Heart left ventricle (tissue), 16 donors: ENCODE measurements around the gene INPP4B. TPM values are rescaled to one million over a fixed set of nuclear protein-coding genes. Genes with fewer than 3 reads are reported as not detected.

ENCODE experiments used
- ATAC-seq, 4 donors: fragments of 200-7000 bp; cut with Tn5 transposase; one replicate each; pipeline ENCODE4 v1.9.1; 2020 to 2022; ENCODE audit warnings: moderate library complexity in 4 of 4, mild to moderate bottlenecking in 3 of 4, moderate number of reproducible peaks in 1 of 4
- DNase-seq, 5 donors: peaks; one replicate each; pipeline ENCODE4 v3.0.0-alpha.2; 2020
- H3K27ac ChIP-seq, 12 donors: fragments of 200-600 bp; sonication (generic) in 4 of 12; one replicate each; pipeline versions ENCODE4 v1.5.0 to v1.8.0; 2016 to 2022; ENCODE audit warnings: mild to moderate bottlenecking in 2 of 12
- H3K27me3 ChIP-seq, 9 donors: fragments of 200-600 bp; sonication (generic) in 2 of 9; one replicate each; pipeline versions ENCODE4 v1.5.1 to v1.8.0; 2016 to 2022; ENCODE audit warnings: mild to moderate bottlenecking in 3 of 9
- H3K36me3 ChIP-seq, 9 donors: fragments of 200-600 bp; sonication (generic) in 2 of 9; one replicate each; pipeline versions ENCODE4 v1.5.0 to v1.8.0; 2018 to 2022; ENCODE audit warnings: mild to moderate bottlenecking in 2 of 9
- H3K4me1 ChIP-seq, 12 donors: fragments of 200-600 bp; sonication (generic) in 4 of 12; one replicate each; pipeline versions ENCODE4 v1.5.0 to v1.8.0; 2016 to 2022; ENCODE audit warnings: mild to moderate bottlenecking in 3 of 12
- H3K4me3 ChIP-seq, 12 donors: fragments of 200-600 bp; sonication (generic) in 4 of 12; one replicate each; pipeline versions ENCODE4 v1.5.0 to v1.8.0; 2017 to 2022; ENCODE audit warnings: mild to moderate bottlenecking in 9 of 12, moderate library complexity in 4 of 12
- H3K9me3 ChIP-seq, 12 donors: fragments of 200-600 bp; sonication (generic) in 4 of 12; one replicate each; pipeline versions ENCODE4 v1.5.0 to v1.8.0; 2016 to 2022; ENCODE audit warnings: mild to moderate bottlenecking in 1 of 12
- POLR2A ChIP-seq, 2 donors: fragments of 450-650 bp; IDR thresholded peaks; one replicate each; pipeline ENCODE4 v1.6.1; 2017; ENCODE audit warnings: antibody characterized with exemption in 2 of 2, mild to moderate bottlenecking in 2 of 2, moderate library complexity in 2 of 2
- WGBS, 4 donors: extraction: QIAGEN DNeasy Blood & Tissue Kit in 2 of 4; methylation state at CpG; one replicate each; pipeline versions ENCODE4 v1.1.5 to v1.1.7; 2013 to 2018; 5-methylcytosine and 5-hydroxymethylcytosine counted together
- intact Hi-C, 10 donors: fragments of 100-400 bp; cut with DNase I; formaldehyde crosslinking; loops; one replicate each; pipeline versions ENCODE4 v1.11.1 to v1.14.2; 2022
- polyA plus RNA-seq, 2 donors: library from polyadenylated mRNA; stranded (reverse); fragments of 200-250 nt; gene quantifications; one replicate each; pipeline ENCODE4 v1.2.3, GENCODE V29; 2013
- total RNA-seq, 9 donors: library from RNA; depleted of rRNA in 2 of 9; stranded (reverse); fragments of >200 nt in 2 of 9; fragmentation: NEBNext Ultra II Directional in 3 of 9; extraction: Animal tissue kit (Norgen Biotek cat#: 25700) in 3 of 9; gene quantifications; one replicate each; pipeline versions ENCODE4 v1.1.0 to v1.2.4, GENCODE V29; 2016 to 2023
- TF ChIP-seq, protein P1 (sequence below), 12 donors: fragments of 200-600 bp; sonication (generic) in 4 of 12; IDR thresholded peaks; one replicate each; pipeline versions ENCODE4 v1.5.0 to v1.8.0; 2018 to 2022; ENCODE audit warnings: antibody characterized with exemption in 12 of 12, mild to moderate bottlenecking in 5 of 12
- donor health status: ischemic (EF 13 %, LVEDD 7.1; RV severe dilation, severe dysfunction).
- donor health status: healthy with polysubstance abuse.
- donor health status: DM: no; HTN: yes; CAD: no.
- donor health status: DM: no; HTN: no; CAD: no.
- donor health status: ischemic (EF 25% LVEDD 6.9; RV normal size, moderate dysfunction).
- donor health status: ischemic (EF 25% LVEDD 5.7; RV mildly dilated, moderate dysfunction).
- donor health status: healthy.
- donor health status: DM: yes; HTN: yes; CAD: no.
- donor health status: ischemic (EF 35%, LVEDD 5.7; RV mildly dilated, moderate dysfunction).
- donor health status: nonischemic (EF 11% LVEDD 7.7; RV severe dilation, severe dysfunction).
- donor health status: DM: yes; HTN: yes; CAD: no.
- donor health status: PGD.
- donor health status: ischemic (EF 29% LVEDD 5.4; RV normal size, mild dysfunction).
- donor health status: nonischemic (EF 23%, LVEDD 6.1; RV moderate dilation, normal function).

INPP4B gene
- total and polyA plus RNA-seq, 11 donors, result 5.5 to 128 (median 39.1) TPM

DNA sequence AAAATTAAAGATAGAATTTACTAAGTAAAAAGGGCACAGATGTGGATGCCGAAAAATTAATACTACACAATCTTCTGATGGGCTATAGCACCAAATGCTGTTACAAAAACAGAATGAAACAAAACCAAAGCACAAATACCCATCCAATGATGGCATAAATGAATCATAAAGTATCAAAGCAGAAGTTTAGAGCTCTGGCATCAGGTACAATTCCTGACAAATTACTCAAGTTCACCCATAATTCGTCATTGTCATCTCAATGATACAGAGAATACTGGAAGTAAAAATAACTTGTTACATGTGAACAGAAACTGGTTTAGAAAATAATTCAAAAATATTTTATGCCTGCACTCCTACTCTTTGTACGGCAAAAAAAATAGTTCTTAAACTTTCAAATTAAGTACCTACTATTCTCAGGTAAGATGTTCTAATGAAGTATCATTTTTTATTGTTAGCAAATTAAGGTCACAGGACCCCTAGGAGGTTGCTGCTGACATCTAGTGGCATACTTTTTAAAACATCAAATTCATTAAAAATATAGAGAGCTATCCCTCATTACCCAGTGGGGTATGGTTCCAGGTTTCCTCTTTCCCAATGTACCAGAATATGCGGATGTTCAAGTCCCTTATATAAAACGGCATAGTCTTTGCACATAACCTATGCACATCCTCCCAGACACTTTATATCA lies 126.1 kb downstream of the INPP4B start:
- TF ChIP-seq, protein P1, sequence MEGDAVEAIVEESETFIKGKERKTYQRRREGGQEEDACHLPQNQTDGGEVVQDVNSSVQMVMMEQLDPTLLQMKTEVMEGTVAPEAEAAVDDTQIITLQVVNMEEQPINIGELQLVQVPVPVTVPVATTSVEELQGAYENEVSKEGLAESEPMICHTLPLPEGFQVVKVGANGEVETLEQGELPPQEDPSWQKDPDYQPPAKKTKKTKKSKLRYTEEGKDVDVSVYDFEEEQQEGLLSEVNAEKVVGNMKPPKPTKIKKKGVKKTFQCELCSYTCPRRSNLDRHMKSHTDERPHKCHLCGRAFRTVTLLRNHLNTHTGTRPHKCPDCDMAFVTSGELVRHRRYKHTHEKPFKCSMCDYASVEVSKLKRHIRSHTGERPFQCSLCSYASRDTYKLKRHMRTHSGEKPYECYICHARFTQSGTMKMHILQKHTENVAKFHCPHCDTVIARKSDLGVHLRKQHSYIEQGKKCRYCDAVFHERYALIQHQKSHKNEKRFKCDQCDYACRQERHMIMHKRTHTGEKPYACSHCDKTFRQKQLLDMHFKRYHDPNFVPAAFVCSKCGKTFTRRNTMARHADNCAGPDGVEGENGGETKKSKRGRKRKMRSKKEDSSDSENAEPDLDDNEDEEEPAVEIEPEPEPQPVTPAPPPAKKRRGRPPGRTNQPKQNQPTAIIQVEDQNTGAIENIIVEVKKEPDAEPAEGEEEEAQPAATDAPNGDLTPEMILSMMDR (IDR thresholded peaks at IDR 0.05), result peak; percentile 24 to 66 (median 48)
- no peak for TF ChIP-seq POLR2A (IDR thresholded peaks at IDR 0.05)
- intact Hi-C loops, result loop anchor here (5.0 to 10.0 kb wide), 9 partner anchors 115 to 595 kb away; no protein-coding TSS in a partner anchor
- H3K4me3 ChIP-seq, result no peak overlapping the region
- no peak overlapping the region for H3K27ac ChIP-seq
- no peak for ATAC-seq
- WGBS, 4 donors, result 59 to 67% (median 62%) methylated on average over 5 of the region's 5 CpGs
- H3K36me3 ChIP-seq, result no peaks in the 10 kb centered on the region
- no peaks in the 10 kb centered on the region for H3K9me3 ChIP-seq
- DNase-seq, result no peak
- no peaks in the 10 kb centered on the region for H3K27me3 ChIP-seq
- H3K4me1 ChIP-seq, result peaks cover 0 to 8% (median 0%) of the 10 kb centered on the region in 12 donors

DNA sequence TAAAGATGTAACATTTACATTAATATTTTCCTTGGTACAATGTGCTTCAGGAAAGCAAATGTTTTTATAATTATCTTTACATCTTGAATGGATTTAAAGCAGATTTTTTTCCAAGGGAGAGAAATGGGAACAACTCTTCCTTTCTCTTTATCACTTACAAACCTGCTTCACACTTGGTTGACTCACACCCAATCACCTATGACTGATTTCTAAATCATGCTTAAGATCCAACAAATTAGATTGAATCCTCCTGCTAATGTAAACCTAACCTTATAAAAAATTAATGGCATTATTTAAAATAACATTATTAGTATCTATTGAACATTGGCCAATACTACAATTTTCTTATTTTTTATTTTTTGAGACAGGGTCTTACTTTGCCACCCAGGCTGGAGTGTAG lies 127.1 kb downstream of the INPP4B start:
- H3K9me3 ChIP-seq, result no peaks in the 10 kb centered on the region
- no peaks in the 10 kb centered on the region for H3K36me3 ChIP-seq
- H3K27me3 ChIP-seq, result no peaks in the 10 kb centered on the region
- no peak overlapping the region for H3K4me3 ChIP-seq
- H3K4me1 ChIP-seq, result peaks cover 0 to 8% (median 0%) of the 10 kb centered on the region in 12 donors
- no peak for DNase-seq
- TF ChIP-seq POLR2A (IDR thresholded peaks at IDR 0.05), result no peak
- TF ChIP-seq, protein P1 (IDR thresholded peaks at IDR 0.05), result no peak
- no peak overlapping the region for H3K27ac ChIP-seq
- intact Hi-C loops, result loop anchor here in 7 of 10 donors (5.0 to 10.0 kb wide), 5 partner anchors 116 to 594 kb away; no protein-coding TSS in a partner anchor
- ATAC-seq, result no peak

DNA sequence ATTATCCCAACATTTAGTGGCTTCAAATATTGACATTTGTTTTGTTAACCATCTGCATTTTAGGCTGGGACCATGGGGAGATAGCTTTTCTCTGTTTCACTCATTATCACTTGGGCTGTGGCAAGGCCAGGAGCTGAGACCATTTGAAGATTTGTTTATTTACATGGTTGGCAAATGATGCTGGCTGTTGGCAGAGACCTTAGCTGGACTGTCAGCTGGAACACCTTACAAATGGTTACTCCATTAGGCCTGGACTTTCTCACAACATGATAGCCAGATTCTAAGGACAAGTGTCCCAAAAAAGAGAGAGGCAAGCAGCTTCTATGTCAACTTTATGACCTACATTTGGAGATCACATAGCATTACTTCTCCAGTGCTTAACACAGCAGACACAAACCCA lies 130.4 kb downstream of the INPP4B start:
- peak in 1 of 4 donors; percentile 50 for ATAC-seq
- Histone ChIP-seq H3K27me3 (no peaks in the 10 kb centered on the region), H3K4me3 (no peak overlapping the region), H3K27ac (no peak overlapping the region), H3K4me1 (peaks cover 0 to 8% (median 0%) of the 10 kb centered on the region in 12 donors), H3K9me3 (no peaks in the 10 kb centered on the region), H3K36me3 (no peaks in the 10 kb centered on the region)
- intact Hi-C loops, result loop anchor here in 7 of 10 donors (5.0 to 10.0 kb wide), 5 partner anchors 119 to 591 kb away; no protein-coding TSS in a partner anchor
- TF ChIP-seq POLR2A (IDR thresholded peaks at IDR 0.05), result no peak
- TF ChIP-seq, protein P1 (IDR thresholded peaks at IDR 0.05), result no peak
- DNase-seq, result no peak

DNA sequence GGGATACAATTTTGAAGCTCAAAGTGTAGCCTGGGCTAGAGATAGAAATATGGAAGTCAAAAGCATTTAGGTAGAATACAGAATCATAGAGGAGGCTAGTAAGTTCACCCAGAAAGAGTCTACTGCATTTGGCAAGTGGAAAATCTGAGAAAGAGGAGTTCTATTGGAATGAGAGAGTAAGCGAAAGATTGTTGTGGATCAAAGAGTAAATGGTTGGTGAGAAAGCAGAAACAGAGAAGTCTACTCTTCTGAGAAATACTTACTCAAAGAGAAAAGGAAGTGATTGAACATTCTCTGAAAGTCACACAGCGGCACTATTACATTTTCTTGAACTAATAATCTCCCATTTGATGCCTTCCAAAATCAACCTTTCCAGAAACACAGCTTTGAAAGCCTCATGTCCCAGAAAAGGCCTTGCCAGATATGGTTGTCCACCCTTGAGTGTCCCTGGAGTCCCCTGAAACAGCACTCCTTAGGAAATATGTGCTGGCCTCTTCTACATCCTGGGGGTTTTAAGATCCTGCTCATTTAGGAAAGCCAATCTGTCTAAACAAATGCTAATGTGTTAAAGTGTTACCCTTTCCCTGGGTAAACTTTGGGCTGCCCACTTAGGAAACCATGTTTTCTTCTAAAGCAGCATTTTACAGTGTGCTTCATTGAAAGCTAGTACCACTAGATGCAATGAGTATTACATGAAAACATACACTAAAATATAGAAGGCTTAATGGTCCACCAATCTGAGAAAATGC lies 132.6 kb downstream of the INPP4B start:
- no peaks in the 10 kb centered on the region for H3K27me3 ChIP-seq
- H3K9me3 ChIP-seq, result no peaks in the 10 kb centered on the region
- H3K4me1 ChIP-seq, result peaks cover 0 to 8% (median 0%) of the 10 kb centered on the region in 12 donors
- WGBS, 4 donors, result 88 to 97% (median 94%) methylated on average over 2 of the region's 2 CpGs
- intact Hi-C loops, result loop anchor here in 5 of 10 donors (5.0 to 10.0 kb wide), 4 partner anchors 121 to 589 kb away; no protein-coding TSS in a partner anchor
- TF ChIP-seq, protein P1 (IDR thresholded peaks at IDR 0.05), result no peak
- no peak for TF ChIP-seq POLR2A (IDR thresholded peaks at IDR 0.05)
- H3K27ac ChIP-seq, result no peak overlapping the region
- ATAC-seq (no peak), DNase-seq (no peak)
- no peaks in the 10 kb centered on the region for H3K36me3 ChIP-seq
- no peak overlapping the region for H3K4me3 ChIP-seq
